K562 (cell line): Measurements from ENCODE around the gene TUT7. TPM values are rescaled to one million over a fixed set of nuclear protein-coding genes. Genes with fewer than 3 reads are reported as not detected.

Experiments
- ATAC-seq: fragments of 200-7000 bp; cut with Tn5 transposase; 3 replicates; pipeline ENCODE4 v1.9.1; 2020; ENCODE audit warnings: moderate library complexity
- BruUV-seq: library from RNA; stranded (reverse); fragments of 400-500 nt; replicated peaks from 2 replicates; lab custom pipeline; 2021; lab: Mats Ljungman, UMichigan
- CTCF ChIA-PET: fragments of 300-600 bp; formaldehyde crosslinking; extraction: SDS; loops from one replicate; lab custom pipeline; 2021; ENCODE audit warnings: low intra/inter-chr PET ratio; lab: Yijun Ruan, JAX
- POLR2A ChIA-PET: fragments of 300-600, 350-650 bp; sonication (Branson Sonifier 250); formaldehyde crosslinking; extraction: SDS; loops from one replicate; lab custom pipeline; 2021; ENCODE audit warnings: antibody characterized with exemption, inconsistent platforms; lab: Yijun Ruan, JAX
- DNase-seq, 4 experiments: peaks; one replicate each; pipeline versions ENCODE4 v3.0.0 to v3.0.0-alpha.2; 2011 to 2018; ENCODE audit warnings: low spot score in 3 of 4, mixed read lengths in 3 of 4; ENCODE audit errors: extremely low read depth in 1 of 4
- FAIRE-seq: peaks from 2 replicates; lab custom pipeline; 2011; peaks lifted over from hg19 to GRCh38; lab: Jason Lieb, UNC
- H2AFZ ChIP-seq: 2 replicates; pipeline ENCODE4 v1.6.0; 2011; ENCODE audit warnings: low read depth, low read length, control low read depth, inconsistent platforms
- H3K27ac ChIP-seq: fragments of 200-600 bp; 3 replicates; pipeline ENCODE4 v1.8.0; 2011; ENCODE audit warnings: low read depth, mild to moderate bottlenecking, control low read depth, inconsistent platforms, low read length, moderate library complexity, mixed read lengths; ENCODE audit errors: extremely low read depth
- H3K27me3 ChIP-seq, 2 experiments: fragments of 300-600 bp in 1 of 2; 2 replicates in 1 of 2; 3 replicates in 1 of 2; pipeline versions ENCODE4 v1.6.0 to v1.8.0; 2011; ENCODE audit warnings: inconsistent platforms in 2 of 2, low read length in 2 of 2, mild to moderate bottlenecking in 1 of 2, mixed read lengths in 1 of 2, moderate library complexity in 1 of 2; ENCODE audit not compliant: control insufficient read depth in 2 of 2, insufficient read depth in 2 of 2
- H3K36me3 ChIP-seq: fragments of 300-600 bp; 3 replicates; pipeline ENCODE4 v1.8.0; 2011; ENCODE audit warnings: mild to moderate bottlenecking, low read length, inconsistent platforms; ENCODE audit not compliant: control insufficient read depth, insufficient read depth
- H3K4me1 ChIP-seq, 2 experiments: fragments of 200-600 bp in 1 of 2; replicated peaks in 1 of 2; 2 replicates in 1 of 2; 3 replicates in 1 of 2; pipeline versions ENCODE4 v1.5.1 to v1.8.0; 2011; ENCODE audit warnings: inconsistent platforms in 2 of 2, low read length in 2 of 2, mild to moderate bottlenecking in 1 of 2, mixed read lengths in 1 of 2, moderate library complexity in 1 of 2; ENCODE audit not compliant: control insufficient read depth in 2 of 2, insufficient read depth in 2 of 2
- H3K4me2 ChIP-seq: 2 replicates; pipeline ENCODE4 v1.6.1; 2011; ENCODE audit warnings: low read length, control low read depth, inconsistent platforms, mixed read lengths; ENCODE audit not compliant: insufficient read depth
- H3K4me3 ChIP-seq: fragments of 200-600 bp; sonication (generic), shearing (Covaris generic); 2 replicates; pipeline ENCODE4 v1.5.1; 2016; ENCODE audit warnings: control low read depth, inconsistent platforms
- H3K79me2 ChIP-seq: fragments of 200-600 bp; 3 replicates; pipeline ENCODE4 v1.8.0; 2011; ENCODE audit warnings: low read length, inconsistent platforms; ENCODE audit not compliant: control insufficient read depth, insufficient read depth
- H3K9ac ChIP-seq, 2 experiments: 2 replicates each; pipeline versions ENCODE4 v1.6.0 to v1.6.1; 2011; ENCODE audit warnings: low read depth in 2 of 2, low read length in 2 of 2, control low read depth in 1 of 2, inconsistent platforms in 1 of 2, mild to moderate bottlenecking in 1 of 2, mixed read lengths in 1 of 2; ENCODE audit not compliant: insufficient read depth in 1 of 2
- H3K9me1 ChIP-seq: one replicate; pipeline ENCODE4 v1.6.0; 2011; ENCODE audit warnings: inconsistent platforms, mild to moderate bottlenecking, low read length, moderate library complexity; ENCODE audit not compliant: control insufficient read depth, insufficient read depth
- H3K9me3 ChIP-seq: replicated peaks from 2 replicates; pipeline ENCODE4 v1.5.1; 2011; ENCODE audit warnings: low read depth, low read length, inconsistent platforms; ENCODE audit not compliant: control insufficient read depth, insufficient read depth
- H4K20me1 ChIP-seq: replicated peaks from 2 replicates; pipeline ENCODE4 v1.6.1; 2011; ENCODE audit warnings: low read length, inconsistent platforms, mixed read lengths; ENCODE audit not compliant: control insufficient read depth, insufficient read depth
- CBX3 ChIP-seq, 2 experiments: IDR thresholded peaks; 1 replicate in 1 of 2; 2 replicates in 1 of 2; pipeline ENCODE4 v1.6.1; 2012; ENCODE audit warnings: inconsistent platforms in 2 of 2, low read length in 2 of 2, borderline replicate concordance in 1 of 2, control low read depth in 1 of 2
- CBX5 ChIP-seq: IDR thresholded peaks from 2 replicates; pipeline ENCODE4 v1.6.1; 2014; ENCODE audit warnings: low read depth, borderline replicate concordance
- E2F6 ChIP-seq, 2 experiments: IDR thresholded peaks; 2 replicates each; pipeline ENCODE4 v1.6.1; 2011; ENCODE audit warnings: borderline replicate concordance in 1 of 2, control low read depth in 1 of 2, low read depth in 1 of 2, low read length in 1 of 2, mild to moderate bottlenecking in 1 of 2, mixed read lengths in 1 of 2, moderate library complexity in 1 of 2; ENCODE audit not compliant: insufficient read depth in 1 of 2, insufficient read length in 1 of 2, poor library complexity in 1 of 2, severe bottlenecking in 1 of 2; ENCODE audit errors: extremely low read depth in 1 of 2
- ETV5 ChIP-seq: sonication (generic); formaldehyde crosslinking; IDR thresholded peaks from 2 replicates; pipeline ENCODE4 v1.4.0; 2020; ENCODE audit warnings: low read depth, mild to moderate bottlenecking, missing genetic modification reagents
- NCOA1 ChIP-seq: fragments of 450-650 bp; IDR thresholded peaks from 2 replicates; pipeline ENCODE4 v1.6.1; 2016; ENCODE audit warnings: low read depth
- NCOA6 ChIP-seq: fragments of 450-650 bp; IDR thresholded peaks from 2 replicates; pipeline ENCODE4 v1.6.1; 2017; ENCODE audit warnings: mild to moderate bottlenecking
- OTX1 ChIP-seq: fragments of 450-650 bp; formaldehyde crosslinking; IDR thresholded peaks from 2 replicates; pipeline ENCODE4 v1.4.0; 2022; ENCODE audit warnings: mild to moderate bottlenecking
- RERE ChIP-seq: sonication (generic); formaldehyde crosslinking; IDR thresholded peaks from 2 replicates; pipeline ENCODE4 v1.8.0; 2023; ENCODE audit warnings: missing genetic modification reagents, mild to moderate bottlenecking, borderline replicate concordance
- WGBS: fragments of 100-300 bp; shearing (Covaris generic); methylation state at CpG from one replicate; pipeline ENCODE4 v1.1.6; 2016; ENCODE audit warnings: low coverage, mixed read lengths; ENCODE audit not compliant: insufficient coverage; ENCODE audit errors: missing lambda C conversion rate; 5-methylcytosine and 5-hydroxymethylcytosine counted together
- in situ Hi-C: fragments of 300-500 bp; cut with MboI; formaldehyde crosslinking; loops from 4 replicates; pipeline ENCODE4 v1.15.0; 2018; ENCODE audit warnings: inconsistent platforms, mixed read lengths
- intact Hi-C: fragments of 100-400 bp; cut with micrococcal nuclease; formaldehyde crosslinking; loops from 2 replicates; pipeline ENCODE4 v1.14.2; 2022
- polyA plus RNA-seq, 8 experiments: library from polyadenylated mRNA; depleted of rRNA in 4 of 8; stranded (reverse) in 5 of 8; unstranded in 3 of 8; fragments of >200 nt; fragmentation: Nextera tagmentation in 2 of 8; fragmentation: Illumina TruSeq in 1 of 8; extraction: Ambion mirVana in 2 of 8; extraction: Trizol in 1 of 8; gene quantifications; 2 replicates each; pipeline versions ENCODE4 v1.2.1 to v1.2.3, GENCODE V29; 2011 to 2014; ENCODE audit warnings: inconsistent platforms in 1 of 8, missing spikeins in 1 of 8
- total RNA-seq, 7 experiments: library from RNA; depleted of rRNA in 6 of 7; stranded (reverse); fragments of >200 nt in 6 of 7; fragmentation: Illumina TruSeq in 2 of 7; extraction: Trizol in 2 of 7; gene quantifications; 2 replicates each; pipeline versions ENCODE4 v1.2.1 to v1.2.3, GENCODE V29; 2011 to 2021; ENCODE audit warnings: low replicate concordance in 1 of 7

The TUT7 gene
- total and polyA plus RNA-seq, 9 of the 15 experiments (the other 6 are each of a cell fraction or from before 2014, with no cell fraction given): 5.9 to 26.9 (median 15.2) TPM

GRCh38 chr9:86376016-86376415, 21.8 kb upstream of the TUT7 start:
- no peaks in the 10 kb centered on the region for H3K79me2 ChIP-seq
- H3K4me3 ChIP-seq: no peak overlapping the region
- ChIA-PET POLR2A (no interaction called here), CTCF (no interaction called here)
- no peak for DNase-seq
- no peaks in the 10 kb centered on the region for H3K27me3 ChIP-seq
- no peaks in the 10 kb centered on the region for H3K9me1 ChIP-seq
- no TSS peak for BruUV-seq
- ATAC-seq: no peak
- H3K36me3 ChIP-seq: no peaks in the 10 kb centered on the region
- no peak overlapping the region for H3K27ac ChIP-seq
- no peak for FAIRE-seq
- 4% methylated on average over 5 of the region's 5 CpGs for WGBS
- H3K4me1 ChIP-seq: no peaks in the 10 kb centered on the region
- H3K9ac ChIP-seq: no peak overlapping the region
- H4K20me1 ChIP-seq: no peaks in the 10 kb centered on the region
- TF ChIP-seq ETV5 (CRISPR knock-in tag) (no peak), CBX5 (0 out of 2 replicates have a peak, but pooled peaks have one; percentile 23), CBX3 (IDR thresholded peaks at IDR 0.05; ENCODE audit: borderline replicate concordance in 1 of 2, low read length in 2 of 2) (0 out of 3 replicates have a peak, but pooled peaks of 1 of the 2 experiments have one; percentile 32)
- intact Hi-C loops (no loop called here), in situ Hi-C loops (no loop called here)
- H3K4me2 ChIP-seq: no peak overlapping the region
- H2AFZ ChIP-seq: no peak overlapping the region
- no peaks in the 10 kb centered on the region for H3K9me3 ChIP-seq

GRCh38 chr9:86369810-86370209, 15.6 kb upstream of the TUT7 start:
- Histone ChIP-seq H4K20me1 (no peaks in the 10 kb centered on the region), H3K9me3 (no peaks in the 10 kb centered on the region), H2AFZ (no peak overlapping the region), H3K4me1 (no peaks in the 10 kb centered on the region), H3K79me2 (no peaks in the 10 kb centered on the region), H3K4me2 (no peak overlapping the region), H3K4me3 (no peak overlapping the region), H3K36me3 (no peaks in the 10 kb centered on the region), H3K9ac (no peak overlapping the region), H3K27ac (no peak overlapping the region), H3K9me1 (no peaks in the 10 kb centered on the region), H3K27me3 (no peaks in the 10 kb centered on the region)
- ATAC-seq (no peak), DNase-seq (no peak), FAIRE-seq (no peak)
- no TSS peak for BruUV-seq
- WGBS: 0% methylated on average over 3 of the region's 5 CpGs
- in situ Hi-C loops: no loop called here
- ChIA-PET POLR2A (interaction anchor here (1.6 kb wide), 1 partner anchor 10 kb away, joined by 3 read pairs; no protein-coding TSS in a partner anchor), CTCF (no interaction called here)
- intact Hi-C loops: no loop called here
- TF ChIP-seq NCOA1 (no peak), RERE (no peak), E2F6 (IDR thresholded peaks at IDR 0.05; ENCODE audit: borderline replicate concordance in 1 of 2, extremely low read depth in 1 of 2, insufficient read depth in 1 of 2, insufficient read length in 1 of 2, low read depth in 1 of 2, low read length in 1 of 2, poor library complexity in 1 of 2, severe bottlenecking in 1 of 2) (no peak), OTX1 (CRISPR knock-in tag) (no peak), NCOA6 (no peak)
